ENCODE data around the gene C17orf107. TPM values are rescaled to one million over a fixed set of nuclear protein-coding genes. Genes with fewer than 3 reads are reported as not detected.
A peak's percentile ranks its signal among the peaks of the same experiment; 100 is the strongest.

C17orf107 gene
- total and polyA plus RNA-seq, 2 experiments from 2014 or later: 8.8 to 9.1 TPM

DNA sequence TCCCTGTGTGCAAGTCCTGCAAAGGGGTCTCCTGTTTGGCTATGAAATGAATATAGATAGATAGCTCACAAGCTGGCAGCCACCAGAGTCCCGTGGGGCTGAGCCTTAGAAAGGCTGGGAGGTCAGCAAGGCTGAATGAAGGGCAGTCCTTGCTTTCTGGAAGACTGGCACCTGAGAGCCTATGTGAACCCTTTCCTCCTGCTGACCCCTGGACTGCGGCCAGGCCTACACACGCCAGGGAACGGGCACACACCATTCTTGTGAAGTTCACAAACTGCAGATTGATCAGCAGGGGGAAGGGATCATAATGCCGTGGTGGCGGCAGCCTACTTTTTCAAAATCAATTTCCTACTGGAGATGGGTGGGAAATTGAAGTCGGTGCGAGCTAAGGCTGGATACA is 985 bp upstream of the C17orf107 start:
- no peaks in the 10 kb centered on the region for H3K27me3 ChIP-seq
- no peaks in the 10 kb centered on the region for H3K9me2 ChIP-seq (replicated peaks; ENCODE audit: insufficient read depth)
- H3K9me3 ChIP-seq (ENCODE audit: low read depth): no peaks in the 10 kb centered on the region
- DNase-seq (ENCODE audit: low spot score): no peak
- H4K20me1 ChIP-seq (ENCODE audit: insufficient read depth, poor library complexity, severe bottlenecking): no peaks in the 10 kb centered on the region
- peaks cover 6% of the 10 kb centered on the region for H3K4me1 ChIP-seq (ENCODE audit: insufficient read depth)
- whole genome bisulfite sequencing (ENCODE audit: low lambda C conversion rate, missing lambda C conversion rate): 93% methylated on average over 8 of the region's 8 CpGs
- no peak overlapping the region for H3K4me3 ChIP-seq
- H3K4me2 ChIP-seq: peak overlapping the region; percentile 95
- no peaks in the 10 kb centered on the region for H3K79me2 ChIP-seq
- TF ChIP-seq, protein P1, sequence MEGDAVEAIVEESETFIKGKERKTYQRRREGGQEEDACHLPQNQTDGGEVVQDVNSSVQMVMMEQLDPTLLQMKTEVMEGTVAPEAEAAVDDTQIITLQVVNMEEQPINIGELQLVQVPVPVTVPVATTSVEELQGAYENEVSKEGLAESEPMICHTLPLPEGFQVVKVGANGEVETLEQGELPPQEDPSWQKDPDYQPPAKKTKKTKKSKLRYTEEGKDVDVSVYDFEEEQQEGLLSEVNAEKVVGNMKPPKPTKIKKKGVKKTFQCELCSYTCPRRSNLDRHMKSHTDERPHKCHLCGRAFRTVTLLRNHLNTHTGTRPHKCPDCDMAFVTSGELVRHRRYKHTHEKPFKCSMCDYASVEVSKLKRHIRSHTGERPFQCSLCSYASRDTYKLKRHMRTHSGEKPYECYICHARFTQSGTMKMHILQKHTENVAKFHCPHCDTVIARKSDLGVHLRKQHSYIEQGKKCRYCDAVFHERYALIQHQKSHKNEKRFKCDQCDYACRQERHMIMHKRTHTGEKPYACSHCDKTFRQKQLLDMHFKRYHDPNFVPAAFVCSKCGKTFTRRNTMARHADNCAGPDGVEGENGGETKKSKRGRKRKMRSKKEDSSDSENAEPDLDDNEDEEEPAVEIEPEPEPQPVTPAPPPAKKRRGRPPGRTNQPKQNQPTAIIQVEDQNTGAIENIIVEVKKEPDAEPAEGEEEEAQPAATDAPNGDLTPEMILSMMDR (IDR thresholded peaks at IDR 0.05; ENCODE audit: poor library complexity): no peak
- no peak for TF ChIP-seq EZH2phosphoT487 (IDR thresholded peaks at IDR 0.05; ENCODE audit: low read depth, severe bottlenecking, unreplicated experiment)
- TF ChIP-seq EZH2 (IDR thresholded peaks at IDR 0.05; ENCODE audit: borderline replicate concordance): no peak
- no peak overlapping the region for H3K27ac ChIP-seq
- H2AFZ ChIP-seq: no peak overlapping the region
- H3K36me3 ChIP-seq (replicated peaks; ENCODE audit: insufficient read depth, low read depth): no peaks in the 10 kb centered on the region

DNA sequence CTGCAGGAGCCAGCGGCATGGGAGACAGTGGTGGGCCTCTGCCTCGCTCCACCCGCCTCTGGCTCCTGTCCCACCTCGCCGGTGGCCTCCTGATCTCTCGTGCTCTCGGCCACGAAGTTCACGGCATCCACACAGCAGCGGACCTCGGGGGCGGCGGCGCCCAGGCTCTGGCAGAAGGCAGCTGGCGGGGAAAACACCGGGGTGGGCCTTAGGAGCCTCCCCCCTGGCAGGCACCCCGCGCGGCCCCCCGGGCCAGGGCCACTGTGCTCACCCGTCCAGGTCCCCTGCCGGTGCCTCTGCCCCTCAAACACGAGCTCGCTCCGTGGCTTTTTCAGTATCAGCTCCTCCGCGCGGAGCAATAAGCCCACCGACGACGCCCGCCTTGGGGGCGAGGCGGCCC is 409 bp upstream of the C17orf107 start:
- TF ChIP-seq EZH2phosphoT487 (IDR thresholded peaks at IDR 0.05; ENCODE audit: low read depth, severe bottlenecking, unreplicated experiment): no peak
- TF ChIP-seq EZH2 (IDR thresholded peaks at IDR 0.05; ENCODE audit: borderline replicate concordance): no peak
- TF ChIP-seq, protein P1 (IDR thresholded peaks at IDR 0.05; ENCODE audit: poor library complexity): no peak
- Histone ChIP-seq H3K27ac (peak overlapping the region; percentile 36), H4K20me1 (ENCODE audit: insufficient read depth, poor library complexity, severe bottlenecking) (no peaks in the 10 kb centered on the region), H3K27me3 (no peaks in the 10 kb centered on the region), H3K79me2 (no peaks in the 10 kb centered on the region), H2AFZ (peak overlapping the region; percentile 87), H3K4me3 (peak overlapping the region; percentile 70), H3K9me2 (replicated peaks; ENCODE audit: insufficient read depth) (no peaks in the 10 kb centered on the region), H3K36me3 (replicated peaks; ENCODE audit: insufficient read depth, low read depth) (no peaks in the 10 kb centered on the region), H3K9me3 (ENCODE audit: low read depth) (no peaks in the 10 kb centered on the region), H3K4me2 (peak overlapping the region; percentile 95), H3K4me1 (ENCODE audit: insufficient read depth) (peaks cover 7% of the 10 kb centered on the region)
- no peak for DNase-seq (ENCODE audit: low spot score)
- WGBS (ENCODE audit: low lambda C conversion rate, missing lambda C conversion rate): 52% methylated on average over 16 of the region's 34 CpGs

- H4K20me1 ChIP-seq (ENCODE audit: insufficient read depth, poor library complexity, severe bottlenecking): no peaks in the 10 kb centered on the region
- DNase-seq (ENCODE audit: low spot score): no peak
- H3K79me2 ChIP-seq: no peaks in the 10 kb centered on the region
- H3K9me3 ChIP-seq (ENCODE audit: low read depth): no peaks in the 10 kb centered on the region
- peak overlapping the region; percentile 95 for H3K4me2 ChIP-seq
- H3K4me3 ChIP-seq: peak overlapping the region; percentile 70
- 67% methylated on average over 64 of the region's 65 CpGs for WGBS (ENCODE audit: low lambda C conversion rate, missing lambda C conversion rate)
- no peaks in the 10 kb centered on the region for H3K27me3 ChIP-seq
- no peaks in the 10 kb centered on the region for H3K36me3 ChIP-seq (replicated peaks; ENCODE audit: insufficient read depth, low read depth)
- H2AFZ ChIP-seq: no peak overlapping the region
- TF ChIP-seq EZH2phosphoT487 (IDR thresholded peaks at IDR 0.05; ENCODE audit: low read depth, severe bottlenecking, unreplicated experiment) (no peak), EZH2 (IDR thresholded peaks at IDR 0.05; ENCODE audit: borderline replicate concordance) (no peak)
- TF ChIP-seq, protein P1 (IDR thresholded peaks at IDR 0.05; ENCODE audit: poor library complexity): no peak
- peaks cover 7% of the 10 kb centered on the region for H3K4me1 ChIP-seq (ENCODE audit: insufficient read depth)
- no peak overlapping the region for H3K27ac ChIP-seq
- H3K9me2 ChIP-seq (replicated peaks; ENCODE audit: insufficient read depth): no peaks in the 10 kb centered on the region
Measured at GRCh38 chr17:4900231-4901107, 1.1 kb downstream of the C17orf107 start.

Measured in hepatocyte (in vitro differentiated cells).